ENCODE data around the gene ASS1. TPM values are rescaled to one million over a fixed set of nuclear protein-coding genes. Genes with fewer than 3 reads are reported as not detected.

ASS1 gene
- total RNA-seq, 4 donors from 2014 or later: 46.7 to 131 (median 94.4) TPM

DNA sequence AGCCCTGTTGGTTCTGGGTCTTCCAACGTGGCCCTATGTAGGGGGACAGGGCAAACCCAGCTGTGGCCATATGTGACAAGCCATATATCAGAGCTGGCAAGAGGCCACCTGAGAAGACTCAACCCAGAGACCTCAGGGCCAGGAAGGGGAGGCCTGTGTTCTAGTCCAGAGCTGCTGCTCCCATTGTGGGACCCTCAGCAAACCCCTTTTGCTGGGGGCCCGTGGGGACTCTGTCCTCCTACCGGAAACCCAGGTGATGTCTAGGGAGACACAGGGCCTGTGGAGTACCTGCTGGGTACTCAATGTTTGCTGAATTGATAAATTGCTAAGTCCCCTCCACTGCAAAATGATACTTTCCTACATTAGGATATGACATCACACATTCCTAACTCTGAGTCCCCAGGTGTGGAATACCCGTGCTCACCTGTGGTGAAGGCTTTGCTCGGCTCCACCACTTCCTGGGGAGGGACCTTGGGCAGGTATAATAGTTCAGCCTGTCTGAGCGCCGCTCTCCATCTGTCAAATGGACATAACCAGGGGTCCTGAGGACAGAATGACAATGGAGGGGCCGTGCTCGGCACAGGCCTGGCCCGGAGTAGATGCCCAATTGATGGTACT is 38.4 kb upstream of the ASS1 start:
- peaks cover 0 to 83% of the 10 kb centered on the region in 2 donors for H3K36me3 ChIP-seq
- 80 to 94% methylated on average over 1 to 2 of the region's 10 CpGs for WGBS, 2 donors (ENCODE audit: low coverage in 1 of 2)
- TF ChIP-seq POLR2A (IDR thresholded peaks at IDR 0.05) (no peak), EP300 (IDR thresholded peaks at IDR 0.05) (no peak), POLR2AphosphoS5 (IDR thresholded peaks at IDR 0.05) (no peak)
- TF ChIP-seq, protein P1, sequence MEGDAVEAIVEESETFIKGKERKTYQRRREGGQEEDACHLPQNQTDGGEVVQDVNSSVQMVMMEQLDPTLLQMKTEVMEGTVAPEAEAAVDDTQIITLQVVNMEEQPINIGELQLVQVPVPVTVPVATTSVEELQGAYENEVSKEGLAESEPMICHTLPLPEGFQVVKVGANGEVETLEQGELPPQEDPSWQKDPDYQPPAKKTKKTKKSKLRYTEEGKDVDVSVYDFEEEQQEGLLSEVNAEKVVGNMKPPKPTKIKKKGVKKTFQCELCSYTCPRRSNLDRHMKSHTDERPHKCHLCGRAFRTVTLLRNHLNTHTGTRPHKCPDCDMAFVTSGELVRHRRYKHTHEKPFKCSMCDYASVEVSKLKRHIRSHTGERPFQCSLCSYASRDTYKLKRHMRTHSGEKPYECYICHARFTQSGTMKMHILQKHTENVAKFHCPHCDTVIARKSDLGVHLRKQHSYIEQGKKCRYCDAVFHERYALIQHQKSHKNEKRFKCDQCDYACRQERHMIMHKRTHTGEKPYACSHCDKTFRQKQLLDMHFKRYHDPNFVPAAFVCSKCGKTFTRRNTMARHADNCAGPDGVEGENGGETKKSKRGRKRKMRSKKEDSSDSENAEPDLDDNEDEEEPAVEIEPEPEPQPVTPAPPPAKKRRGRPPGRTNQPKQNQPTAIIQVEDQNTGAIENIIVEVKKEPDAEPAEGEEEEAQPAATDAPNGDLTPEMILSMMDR (IDR thresholded peaks at IDR 0.05): no peak

GRCh38 chr9:130407916-130408663 is 36.7 kb upstream of the ASS1 start:
- H3K4me1 ChIP-seq: peaks cover 0 to 8% (median 0%) of the 10 kb centered on the region in 3 donors
- ATAC-seq: no peak

More for the DNA sequence above, 38.4 kb upstream of the ASS1 start:
- Histone ChIP-seq H3K9me3 (no peaks in the 10 kb centered on the region), H3K27me3 (no peaks in the 10 kb centered on the region), H3K4me3 (no peak overlapping the region), H3K27ac (no peak overlapping the region), H3K4me1 (peaks cover 0 to 7% (median 0%) of the 10 kb centered on the region in 3 donors)
- ATAC-seq: no peak

GRCh38 chr9:130408669-130409068 is 36.1 kb upstream of the ASS1 start:
- no peak for ATAC-seq
- WGBS, 2 donors (ENCODE audit: low coverage in 1 of 2): 100% methylated on average over 1 of the region's 9 CpGs; no CpG with 5 or more reads in 1 of the 2 donors

More at GRCh38 chr9:130407916-130408663, 36.7 kb upstream of the ASS1 start:
- 90 to 100% methylated on average over 3 to 7 of the region's 9 CpGs for WGBS, 2 donors (ENCODE audit: low coverage in 1 of 2)
- no peak overlapping the region for H3K27ac ChIP-seq
- peaks cover 0 to 77% of the 10 kb centered on the region in 2 donors for H3K36me3 ChIP-seq
- no peaks in the 10 kb centered on the region for H3K9me3 ChIP-seq
- TF ChIP-seq POLR2AphosphoS5 (IDR thresholded peaks at IDR 0.05): no peak
- no peak for TF ChIP-seq EP300 (IDR thresholded peaks at IDR 0.05)
- TF ChIP-seq, protein P1 (IDR thresholded peaks at IDR 0.05): no peak
- TF ChIP-seq POLR2A (IDR thresholded peaks at IDR 0.05): no peak
- H3K4me3 ChIP-seq: no peak overlapping the region
- H3K27me3 ChIP-seq: no peaks in the 10 kb centered on the region

DNA sequence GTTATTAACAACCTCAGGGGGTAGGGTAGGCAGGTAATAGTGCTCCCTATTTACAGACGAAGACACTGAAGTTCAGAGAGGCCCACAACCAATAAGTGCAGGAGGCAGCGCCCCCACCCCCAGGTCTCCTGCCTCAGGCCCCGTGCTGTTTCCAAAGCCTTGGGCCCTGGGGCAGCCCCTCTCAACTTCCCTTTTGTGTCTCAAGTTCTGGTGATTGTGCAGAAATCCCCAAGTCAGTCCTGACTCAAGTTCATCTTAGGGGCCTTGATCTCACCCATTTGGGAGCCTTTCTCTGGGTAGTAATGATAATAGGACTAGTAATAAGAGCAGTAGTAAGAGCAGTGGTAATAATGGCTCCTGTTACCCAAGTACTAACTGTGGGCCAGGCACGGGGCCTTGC is 35.5 kb upstream of the ASS1 start:
- no peak overlapping the region for H3K4me3 ChIP-seq
- H3K36me3 ChIP-seq: peaks cover 0 to 70% of the 10 kb centered on the region in 2 donors
- no peaks in the 10 kb centered on the region for H3K9me3 ChIP-seq
- no peak overlapping the region for H3K27ac ChIP-seq
- no peaks in the 10 kb centered on the region for H3K27me3 ChIP-seq
- TF ChIP-seq, protein P1 (IDR thresholded peaks at IDR 0.05): no peak
- TF ChIP-seq POLR2A (IDR thresholded peaks at IDR 0.05): no peak
- TF ChIP-seq EP300 (IDR thresholded peaks at IDR 0.05): no peak
- TF ChIP-seq POLR2AphosphoS5 (IDR thresholded peaks at IDR 0.05): no peak
- no peak for ATAC-seq
- H3K4me1 ChIP-seq: peaks cover 0 to 8% (median 0%) of the 10 kb centered on the region in 3 donors
- WGBS, 2 donors (ENCODE audit: low coverage in 1 of 2): 79 to 95% methylated on average over 3 to 4 of the region's 4 CpGs

More at GRCh38 chr9:130408669-130409068, 36.1 kb upstream of the ASS1 start:
- TF ChIP-seq POLR2AphosphoS5 (IDR thresholded peaks at IDR 0.05) (no peak), EP300 (IDR thresholded peaks at IDR 0.05) (no peak), POLR2A (IDR thresholded peaks at IDR 0.05) (no peak)
- TF ChIP-seq, protein P1 (IDR thresholded peaks at IDR 0.05): no peak
- no peaks in the 10 kb centered on the region for H3K27me3 ChIP-seq
- H3K27ac ChIP-seq: no peak overlapping the region
- H3K9me3 ChIP-seq: no peaks in the 10 kb centered on the region
- no peak overlapping the region for H3K4me3 ChIP-seq
- peaks cover 0 to 8% (median 0%) of the 10 kb centered on the region in 3 donors for H3K4me1 ChIP-seq
- peaks cover 0 to 76% of the 10 kb centered on the region in 2 donors for H3K36me3 ChIP-seq
